NT2/D1 (cell line): ENCODE results near the gene OR4K17.

Source experiments
- SUZ12 ChIP-seq: IDR thresholded peaks from 2 replicates; pipeline ENCODE4 v1.6.1; 2011; ENCODE audit not compliant: insufficient read length, insufficient read depth; ENCODE audit errors: extremely low read depth
- YY1 ChIP-seq: IDR thresholded peaks from 2 replicates; pipeline ENCODE4 v1.6.1; 2011; ENCODE audit not compliant: insufficient read length, insufficient read depth
- ZNF274 ChIP-seq: IDR thresholded peaks from 2 replicates; pipeline ENCODE4 v1.6.1; 2011; ENCODE audit warnings: mild to moderate bottlenecking, low read depth, low read length

DNA sequence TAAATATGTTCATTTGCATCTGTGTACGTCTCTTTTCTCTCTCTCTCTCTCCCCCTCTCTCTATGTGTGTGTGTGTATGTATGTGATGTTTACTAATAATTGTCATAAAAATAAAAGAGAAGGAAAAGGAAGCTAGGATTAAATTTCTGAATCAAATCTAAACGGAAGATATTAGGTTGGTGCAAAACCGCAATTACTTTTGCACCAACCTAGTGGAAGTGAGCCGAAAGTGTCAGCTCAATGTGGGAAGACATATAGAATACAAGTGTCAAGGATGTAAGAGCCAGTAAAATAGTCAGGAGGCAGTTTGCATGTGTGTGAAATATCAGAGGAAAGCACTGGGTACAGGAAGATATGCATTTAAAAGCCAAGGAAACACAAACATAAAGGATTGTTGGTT lies 18.5 kb upstream of the OR4K17 start:
- no peak for TF ChIP-seq SUZ12
- no peak for TF ChIP-seq YY1
- TF ChIP-seq ZNF274, result no peak
